ENCODE measurements around the gene EPS8L3. TPM values are rescaled to one million over a fixed set of nuclear protein-coding genes. Genes with fewer than 3 reads are reported as not detected.

EPS8L3 gene
- total and polyA plus RNA-seq, 2 of the 4 experiments (the other 2 are of a cell fraction) = not detected

- ChIA-PET POLR2A (ENCODE audit: unreplicated experiment) (interaction anchor here (0.5 kb wide), 1 partner anchor 252 kb away, joined by 9 read pairs; no protein-coding TSS in a partner anchor), CTCF (interaction anchor here (0.7 to 3.1 kb wide), 13 partner anchors 13 to 329 kb away, joined by 3 to 69 read pairs (median 4); partner anchors contain the start of gene AHCYL1)
- in situ Hi-C loops (cut with MboI; ENCODE audit: low sequenced_read_pairs) (loop anchor here (5.0 to 25.0 kb wide), 2 partner anchors 135 to 210 kb away; partner anchors contain the start of gene CSF1), dilution Hi-C loops (cut with HindIII; ENCODE audit: low sequenced_read_pairs, unreplicated experiment) (no loop called here), intact Hi-C loops (cut with micrococcal nuclease) (loop anchor here (1.0 to 5.0 kb wide), 4 partner anchors 133 to 330 kb away; partner anchors contain the start of genes AHCYL1 and CSF1)
- Histone ChIP-seq H3K14ac (replicated peaks; ENCODE audit: low read depth, low read length) (peak overlapping the region; percentile 34; the same call in 1 of the 2 replicates), H3K9me1 (ENCODE audit: insufficient read depth, low read length) (peaks cover 7% of the 10 kb centered on the region), H3K9me3 (ENCODE audit: control insufficient read depth, insufficient read depth, low read length) (no peaks in the 10 kb centered on the region), H3K4me1 (ENCODE audit: control insufficient read depth, insufficient read depth, low read length) (peaks cover 17% of the 10 kb centered on the region), H3K27me3 (ENCODE audit: control insufficient read depth, insufficient read depth, low read length) (no peaks in the 10 kb centered on the region), H4K91ac (ENCODE audit: insufficient read depth, low read depth, low read length) (peak overlapping the region; percentile 34), H2BK120ac (ENCODE audit: low read depth, low read length) (peak overlapping the region; percentile 85), H4K20me1 (ENCODE audit: insufficient read depth, low read length) (no peaks in the 10 kb centered on the region), H3K36me3 (ENCODE audit: control insufficient read depth, insufficient read depth, low read length) (no peaks in the 10 kb centered on the region), H4K8ac (ENCODE audit: low read depth in 2 of 2, low read length in 2 of 2) (peak overlapping the region in 1 of 2 experiments; percentile 41; a peak in 1 of 4 replicates), H2AFZ (replicated peaks; ENCODE audit: low read length, poor library complexity) (peak overlapping the region; percentile 6), H3K23ac (ENCODE audit: low read depth, low read length) (no peak overlapping the region; the same call in 1 of the 2 replicates), H3K4ac (ENCODE audit: low read depth, low read length) (peak overlapping the region; percentile 81), H3K18ac (ENCODE audit: low read depth, low read length) (no peak overlapping the region; the same call in 1 of the 2 replicates), H2BK15ac (ENCODE audit: low read depth, low read length) (peak overlapping the region; percentile 2; the same call in 1 of the 3 replicates), H2AK9ac (replicated peaks; ENCODE audit: low read depth, low read length, poor library complexity) (peak overlapping the region; percentile 84), H2AK5ac (ENCODE audit: low read depth, low read length) (peak overlapping the region; percentile 79; the same call in 1 of the 2 replicates), H2BK20ac (ENCODE audit: low read depth, low read length) (peak overlapping the region; percentile 84), H2BK5ac (ENCODE audit: low read depth, low read length, poor library complexity, severe bottlenecking) (no peak overlapping the region), H3K56ac (ENCODE audit: extremely low read depth, insufficient read depth, low read length) (no peak overlapping the region), H3K4me3 (ENCODE audit: insufficient read depth, low read depth, low read length) (no peak overlapping the region), H3K27ac (ENCODE audit: insufficient read depth, low read length) (no peak overlapping the region; the same call in 1 of the 2 replicates), H3K9ac (ENCODE audit: low read depth, low read length) (no peak overlapping the region), H4K5ac (ENCODE audit: low read depth, low read length) (no peak overlapping the region; the same call in 1 of the 2 replicates), H3K4me2 (ENCODE audit: low read depth, low read length) (no peak overlapping the region), H3K79me1 (ENCODE audit: low read depth in 1 of 2, low read length in 2 of 2) (no peaks in the 10 kb centered on the region)
- 8% methylated on average over 2 of the region's 4 CpGs; no CpG with 5 or more reads in 1 of the 2 experiments for WGBS, 2 experiments (ENCODE audit: extremely low coverage in 2 of 2, insufficient read length in 1 of 2)
- DNase-seq (peak; percentile 78), ATAC-seq (ENCODE audit: low read depth) (peak; percentile 85)
- TF ChIP-seq RAD21 (IDR thresholded peaks at IDR 0.05; ENCODE audit: low read length) (peak; percentile 100), MAFK (IDR thresholded peaks at IDR 0.05; ENCODE audit: low read depth, low read length) (no peak), SMC3 (IDR thresholded peaks at IDR 0.05; ENCODE audit: low read depth, low read length) (peak; percentile 100), RCOR1 (IDR thresholded peaks at IDR 0.05; ENCODE audit: insufficient replicate concordance, low read length) (peak; percentile 29), CTCF (conservative IDR thresholded peaks at IDR 0.05; ENCODE audit: low read depth, low read length) (peak; percentile 97), FOS (IDR thresholded peaks at IDR 0.05; ENCODE audit: low read depth, low read length) (no peak), RFX5 (IDR thresholded peaks at IDR 0.05; ENCODE audit: low read depth, low read length) (no peak), MAZ (IDR thresholded peaks at IDR 0.05; ENCODE audit: borderline replicate concordance, low read depth, low read length) (peak; percentile 79), NFE2L2 (IDR thresholded peaks at IDR 0.05; ENCODE audit: low read depth, low read length) (no peak), POLR2A (IDR thresholded peaks at IDR 0.05; ENCODE audit: low read depth, low read length) (peak; percentile 71), CHD1 (IDR thresholded peaks at IDR 0.05; ENCODE audit: low read depth, low read length) (peak; percentile 82; the same call in 1 of the 2 replicates)
- no TSS peak for BruUV-seq (replicated peaks)
These were observed 13.2 kb upstream of the EPS8L3 start for GRCh38 chr1:109776911-109777310.

Measured in IMR-90 (cell line).